ENCODE data around the gene EFCAB6.

The EFCAB6 gene

GRCh38 chr22:43561415-43562178 lies 250.5 kb downstream of the EFCAB6 start:
- Mint-ChIP-seq H3K36me3 (ENCODE audit: insufficient read depth) (peaks cover 4% of the 10 kb centered on the region), H3K4me3 (no peak overlapping the region), H3K9me3 (no peaks in the 10 kb centered on the region), H3K4me1 (ENCODE audit: low read depth in 2 of 2) (no peaks in the 10 kb centered on the region), H3K27me3 (peaks cover 11 to 33% of the 10 kb centered on the region in 2 donors), H3K27ac (no peak overlapping the region)
- ATAC-seq (replicated peaks) (no peak), DNase-seq (no peak)

GRCh38 chr22:43560651-43561050 lies 251.5 kb downstream of the EFCAB6 start:
- DNase-seq (no peak), ATAC-seq (replicated peaks) (no peak)
- H3K9me3 Mint-ChIP-seq, result no peaks in the 10 kb centered on the region
- H3K27ac Mint-ChIP-seq, result no peak overlapping the region
- peaks cover 4% of the 10 kb centered on the region for H3K36me3 Mint-ChIP-seq (ENCODE audit: insufficient read depth)
- no peak overlapping the region for H3K4me3 Mint-ChIP-seq
- H3K4me1 Mint-ChIP-seq (ENCODE audit: low read depth in 2 of 2), result no peaks in the 10 kb centered on the region
- H3K27me3 Mint-ChIP-seq, result peaks cover 10 to 34% of the 10 kb centered on the region in 2 donors

GRCh38 chr22:43555561-43556515 lies 256.3 kb downstream of the EFCAB6 start:
- Mint-ChIP-seq H3K4me3 (no peak overlapping the region), H3K36me3 (ENCODE audit: insufficient read depth) (peaks cover 3% of the 10 kb centered on the region), H3K9me3 (no peaks in the 10 kb centered on the region), H3K27ac (no peak overlapping the region), H3K4me1 (ENCODE audit: low read depth in 2 of 2) (no peaks in the 10 kb centered on the region), H3K27me3 (peaks cover 28 to 44% of the 10 kb centered on the region in 2 donors)
- ATAC-seq (replicated peaks), result no peak
- no peak for DNase-seq

DNA sequence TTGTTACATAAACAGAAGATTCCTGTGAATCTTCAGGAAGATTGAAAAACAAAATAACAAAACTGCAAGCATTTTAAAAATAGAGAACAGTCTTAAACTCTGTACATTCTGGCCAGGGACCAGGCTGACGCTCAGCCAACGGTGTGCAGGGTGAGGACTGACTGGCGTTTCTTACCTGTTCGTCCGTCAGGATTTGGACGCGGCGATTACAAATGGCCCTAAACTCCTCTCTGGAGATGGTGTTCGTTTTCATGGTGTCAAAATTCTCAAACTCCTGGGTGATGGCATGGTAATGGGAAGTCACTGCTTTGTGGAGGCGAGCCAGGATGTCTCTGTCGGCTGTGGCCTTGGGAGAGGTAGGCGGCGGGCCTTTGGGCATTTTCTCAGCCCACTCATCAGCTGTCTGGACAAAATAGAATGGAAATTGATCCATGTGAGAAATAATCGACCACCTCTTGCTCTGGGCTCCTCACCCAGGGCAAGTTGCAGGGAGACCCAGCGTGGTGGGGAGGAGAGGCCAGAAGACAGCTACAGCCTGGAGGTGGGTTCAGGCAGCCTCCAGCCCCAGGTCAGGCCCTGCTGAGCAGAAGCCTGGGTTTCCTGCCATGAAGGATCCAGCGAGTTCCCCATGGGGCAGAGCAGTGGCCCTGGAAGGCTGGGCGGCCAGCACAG lies 257.3 kb downstream of the EFCAB6 start:
- DNase-seq (no peak), ATAC-seq (replicated peaks) (no peak)
- Mint-ChIP-seq H3K4me1 (ENCODE audit: low read depth in 2 of 2) (no peaks in the 10 kb centered on the region), H3K4me3 (no peak overlapping the region), H3K27me3 (peaks cover 28 to 37% of the 10 kb centered on the region in 2 donors), H3K36me3 (ENCODE audit: insufficient read depth) (peaks cover 3% of the 10 kb centered on the region), H3K27ac (no peak overlapping the region), H3K9me3 (no peaks in the 10 kb centered on the region)

- ATAC-seq (replicated peaks), result no peak
- no peak overlapping the region for H3K27ac Mint-ChIP-seq
- no peaks in the 10 kb centered on the region for H3K9me3 Mint-ChIP-seq
- DNase-seq, result no peak
- no peaks in the 10 kb centered on the region for H3K4me1 Mint-ChIP-seq (ENCODE audit: low read depth in 2 of 2)
- H3K4me3 Mint-ChIP-seq, result no peak overlapping the region
- H3K36me3 Mint-ChIP-seq (ENCODE audit: insufficient read depth), result peaks cover 3% of the 10 kb centered on the region
- peaks cover 26 to 37% of the 10 kb centered on the region in 2 donors for H3K27me3 Mint-ChIP-seq
Observed at GRCh38 chr22:43554259-43554636, 257.9 kb downstream of the EFCAB6 start.

DNA sequence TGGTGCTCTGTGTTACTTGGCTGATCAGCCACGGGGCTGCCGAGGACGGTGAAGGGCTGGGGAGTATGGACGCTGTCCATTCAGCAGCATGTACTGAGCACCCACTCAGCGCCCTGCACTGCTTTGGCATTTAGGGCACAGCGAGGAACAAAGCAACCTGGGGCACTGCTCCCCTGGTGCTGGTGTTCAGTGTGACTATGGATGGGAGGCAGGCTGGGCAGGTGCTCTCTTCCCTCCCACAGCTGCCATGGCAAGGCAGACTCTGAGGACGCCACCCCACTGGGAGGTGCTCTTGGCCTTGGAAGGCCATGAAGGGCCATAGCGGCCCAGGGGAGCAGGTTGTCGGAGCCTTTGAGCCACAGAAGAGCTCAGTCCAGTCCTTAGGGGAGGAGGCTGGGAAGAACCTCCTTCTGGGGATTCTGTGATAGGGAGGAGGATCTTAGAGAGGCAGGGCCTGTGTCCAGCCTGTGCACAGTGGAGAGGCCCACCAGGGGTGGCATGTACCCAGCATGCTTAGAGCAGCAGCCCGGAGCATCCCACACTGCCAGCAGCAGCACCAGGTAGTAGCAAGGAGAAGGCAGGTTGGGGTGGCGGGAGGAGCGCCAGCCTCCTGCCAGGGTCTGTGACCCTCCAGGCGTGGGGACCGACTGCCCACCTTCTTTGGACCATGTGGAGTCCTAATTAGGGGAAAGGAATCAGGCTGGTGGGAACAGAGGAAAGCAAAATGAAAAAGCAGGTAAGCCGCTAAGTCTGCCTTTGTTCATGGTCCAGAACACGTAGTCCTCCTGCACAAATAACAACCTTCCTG lies 258.4 kb downstream of the EFCAB6 start:
- no peak for ATAC-seq (replicated peaks)
- Mint-ChIP-seq H3K27ac (no peak overlapping the region), H3K27me3 (peaks cover 21 to 37% of the 10 kb centered on the region in 2 donors), H3K4me1 (ENCODE audit: low read depth in 2 of 2) (no peaks in the 10 kb centered on the region), H3K4me3 (no peak overlapping the region), H3K9me3 (no peaks in the 10 kb centered on the region), H3K36me3 (ENCODE audit: insufficient read depth) (peaks cover 3% of the 10 kb centered on the region)
- no peak for DNase-seq

DNA sequence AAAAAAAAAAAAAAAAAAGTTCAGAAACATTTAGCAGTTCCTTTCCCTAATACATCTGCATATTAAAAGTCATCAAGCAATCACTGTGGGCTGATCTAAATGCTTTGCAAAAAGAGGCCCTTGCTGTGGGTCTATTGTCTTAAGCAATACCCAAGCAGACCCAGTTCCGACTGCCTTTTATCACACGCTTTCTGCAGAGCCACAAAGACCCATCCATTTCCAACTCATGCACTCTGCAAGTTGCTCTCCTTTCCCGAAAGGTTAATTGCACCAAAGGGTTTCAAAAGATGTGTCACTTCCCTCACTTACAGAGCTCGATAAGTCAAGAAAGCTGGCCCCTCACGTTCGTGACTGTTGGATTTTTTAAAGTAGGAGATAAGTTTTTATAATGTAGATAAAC lies 261.4 kb downstream of the EFCAB6 start:
- Mint-ChIP-seq H3K36me3 (ENCODE audit: insufficient read depth) (peaks cover 3% of the 10 kb centered on the region), H3K9me3 (no peaks in the 10 kb centered on the region), H3K27me3 (peaks cover 18 to 30% of the 10 kb centered on the region in 2 donors), H3K4me1 (ENCODE audit: low read depth in 2 of 2) (no peaks in the 10 kb centered on the region), H3K4me3 (no peak overlapping the region), H3K27ac (no peak overlapping the region)
- ATAC-seq (replicated peaks) (no peak), DNase-seq (no peak)

DNA sequence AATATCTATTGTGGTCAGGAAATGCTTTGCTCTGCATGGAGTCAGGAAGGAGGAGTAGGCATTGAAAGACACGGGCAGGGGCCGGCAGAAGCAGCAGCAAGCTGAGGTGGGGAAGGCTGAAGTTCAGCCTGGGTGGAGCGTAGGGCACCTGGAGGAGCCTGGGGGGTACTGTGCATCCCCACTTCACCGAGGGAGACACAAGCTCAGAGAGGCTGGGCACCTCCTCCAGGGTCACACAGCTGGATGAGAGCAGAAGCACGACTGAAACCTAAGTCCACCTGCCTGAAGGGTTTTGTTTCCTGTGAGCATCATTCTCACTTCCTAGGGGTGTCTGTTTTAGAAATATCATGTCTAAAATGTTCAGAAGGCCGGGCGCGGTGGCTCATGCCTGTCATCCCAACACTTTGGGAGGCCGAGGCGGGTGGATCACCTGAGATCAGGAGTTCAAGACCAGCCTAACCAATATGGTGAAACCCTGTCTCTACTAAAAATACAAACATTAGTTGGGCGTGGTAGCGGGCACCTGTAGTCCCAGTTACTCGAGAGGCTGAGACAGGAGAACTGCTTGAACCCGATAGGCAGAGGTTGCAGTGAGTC lies 262.0 kb downstream of the EFCAB6 start:
- no peak overlapping the region for H3K4me3 Mint-ChIP-seq
- H3K36me3 Mint-ChIP-seq (ENCODE audit: insufficient read depth), result peaks cover 3% of the 10 kb centered on the region

DNA sequence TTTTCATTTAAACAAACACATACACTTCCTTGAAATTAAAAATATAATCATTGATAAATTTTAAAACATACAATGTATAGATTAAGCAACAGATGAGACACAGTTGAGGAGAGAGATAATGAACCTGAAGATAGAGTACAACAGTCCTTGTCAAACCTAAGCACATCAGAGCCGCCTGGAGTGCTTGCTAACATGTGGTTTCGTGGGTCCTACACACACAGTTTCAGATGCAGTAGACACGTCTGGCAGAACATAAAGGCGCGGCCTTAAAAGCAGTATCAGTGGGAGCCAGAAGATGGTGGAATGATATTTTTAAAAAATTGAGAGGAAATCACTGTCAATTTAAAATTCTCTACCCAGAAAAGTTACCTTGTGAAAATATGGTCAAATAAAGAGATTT lies 265.9 kb downstream of the EFCAB6 start:
- DNase-seq, result no peak
- H3K9me3 Mint-ChIP-seq, result no peaks in the 10 kb centered on the region
- H3K27ac Mint-ChIP-seq, result no peak overlapping the region
- H3K4me3 Mint-ChIP-seq, result no peak overlapping the region
- no peak for ATAC-seq (replicated peaks)
- no peaks in the 10 kb centered on the region for H3K36me3 Mint-ChIP-seq (ENCODE audit: insufficient read depth)
- H3K27me3 Mint-ChIP-seq, result peaks cover 31 to 34% of the 10 kb centered on the region in 2 donors
- no peaks in the 10 kb centered on the region for H3K4me1 Mint-ChIP-seq (ENCODE audit: low read depth in 2 of 2)

More for the DNA sequence above, 262.0 kb downstream of the EFCAB6 start:
- no peaks in the 10 kb centered on the region for H3K9me3 Mint-ChIP-seq
- H3K27me3 Mint-ChIP-seq, result peaks cover 12 to 25% of the 10 kb centered on the region in 2 donors
- ATAC-seq (replicated peaks) (no peak), DNase-seq (no peak)
- no peak overlapping the region for H3K27ac Mint-ChIP-seq
- H3K4me1 Mint-ChIP-seq (ENCODE audit: low read depth in 2 of 2), result no peaks in the 10 kb centered on the region

GRCh38 chr22:43544289-43544673 lies 267.8 kb downstream of the EFCAB6 start:
- peaks cover 40 to 53% of the 10 kb centered on the region in 2 donors for H3K27me3 Mint-ChIP-seq
- DNase-seq (no peak), ATAC-seq (replicated peaks) (no peak)
- H3K4me1 Mint-ChIP-seq (ENCODE audit: low read depth in 2 of 2), result no peaks in the 10 kb centered on the region
- H3K4me3 Mint-ChIP-seq, result no peak overlapping the region
- H3K36me3 Mint-ChIP-seq (ENCODE audit: insufficient read depth), result no peaks in the 10 kb centered on the region
- no peaks in the 10 kb centered on the region for H3K9me3 Mint-ChIP-seq
- H3K27ac Mint-ChIP-seq, result no peak overlapping the region

DNA sequence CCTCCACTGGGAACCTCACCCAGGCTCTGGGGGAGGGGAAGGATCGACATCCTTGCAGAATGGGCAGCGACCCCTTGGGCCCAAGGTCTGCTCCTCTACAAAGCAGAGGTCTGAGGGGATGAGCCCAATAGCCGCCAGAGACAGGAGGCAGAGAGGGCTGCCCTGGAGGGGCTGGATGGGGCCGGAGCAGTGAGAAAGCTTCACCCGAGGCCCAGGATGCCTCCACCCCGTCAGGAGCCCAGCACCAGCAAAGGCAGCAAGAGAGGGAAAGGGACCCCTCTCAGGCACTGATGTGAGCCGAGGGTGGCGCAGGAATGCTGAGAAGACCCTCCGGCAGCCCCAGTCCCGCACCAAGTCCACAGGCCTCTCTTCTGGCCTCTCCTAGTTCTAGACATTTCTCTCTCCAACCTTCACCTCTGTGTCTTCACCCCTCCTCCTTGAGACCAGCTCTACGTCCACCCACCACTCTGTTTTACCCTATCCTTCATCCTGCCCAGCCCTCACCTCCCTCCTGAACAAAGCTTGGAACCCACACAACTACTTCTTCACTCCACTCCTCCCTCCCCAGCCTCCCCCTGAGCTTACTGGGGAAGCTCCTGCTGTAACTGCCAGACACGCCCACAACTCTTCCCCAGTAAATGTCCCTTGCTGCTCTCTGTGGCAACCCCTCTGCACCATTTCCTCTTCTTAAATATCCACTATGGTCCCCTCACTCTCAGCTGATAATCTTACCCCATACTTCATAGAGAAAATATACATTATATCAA lies 268.4 kb downstream of the EFCAB6 start:
- DNase-seq (no peak), ATAC-seq (replicated peaks) (no peak)
- Mint-ChIP-seq H3K4me3 (no peak overlapping the region), H3K9me3 (no peaks in the 10 kb centered on the region), H3K36me3 (ENCODE audit: insufficient read depth) (no peaks in the 10 kb centered on the region), H3K4me1 (ENCODE audit: low read depth in 2 of 2) (no peaks in the 10 kb centered on the region), H3K27me3 (peaks cover 45 to 59% of the 10 kb centered on the region in 2 donors), H3K27ac (no peak overlapping the region)

Measured in effector memory CD8-positive, alpha-beta T cell (primary cell).